NK-92 (cell line): ENCODE data around the gene MAT1A.
"Not testable (repeated sequence)": the region's sequence is repeated elsewhere in the genome, so short reads cannot be mapped to it uniquely, and the experiment has no call there.

ENCODE experiments used
- DNase-seq: peaks from one replicate; lab custom pipeline; 2025; ENCODE audit not compliant: unreplicated experiment; lab: John Stamatoyannopoulos, UW

The MAT1A gene

GRCh38 chr10:80289451-80290287 is at the start of gene MAT1A:
Gene MAT1A, minus strand, starts transcription at chr10:80289658. Its CDS starts 235 bp downstream, at chr10:80289423.
- no peak for DNase-seq

- DNase-seq = no peak
Measured at GRCh38 chr10:80333983-80334382, 44.5 kb upstream of the MAT1A start.

DNA sequence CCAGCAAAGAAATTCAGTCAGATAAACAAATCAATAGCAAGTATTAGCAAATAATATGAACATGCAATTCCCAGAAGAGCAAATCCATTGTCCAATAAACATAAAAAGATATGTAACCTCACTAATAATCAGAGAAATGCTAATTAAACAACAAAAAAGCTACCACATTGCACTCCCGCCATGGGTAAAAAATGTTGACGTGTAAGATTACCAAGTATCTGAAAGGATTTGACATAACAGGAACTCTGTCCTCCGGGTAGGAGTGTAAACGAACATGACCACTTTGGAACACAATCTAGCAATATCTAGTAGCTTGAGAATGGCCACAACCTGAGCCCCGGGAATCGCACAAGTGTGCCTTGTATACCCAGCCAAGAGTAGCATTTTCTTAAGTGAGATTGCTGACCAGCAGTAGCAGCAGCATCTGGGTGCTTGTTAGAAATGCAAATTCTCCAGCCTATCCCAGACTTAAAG is 35.5 kb upstream of the MAT1A start:
- no peak for DNase-seq

GRCh38 chr10:80324086-80324485 is 34.6 kb upstream of the MAT1A start:
- no peak for DNase-seq

GRCh38 chr10:80323311-80323710 is 33.9 kb upstream of the MAT1A start:
- no peak for DNase-seq

GRCh38 chr10:80322711-80323110 is 33.3 kb upstream of the MAT1A start:
- no peak for DNase-seq

GRCh38 chr10:80322158-80322557 is 32.7 kb upstream of the MAT1A start:
- DNase-seq = no peak

- no peak for DNase-seq
Measured at GRCh38 chr10:80321183-80321582, 31.7 kb upstream of the MAT1A start.

DNA sequence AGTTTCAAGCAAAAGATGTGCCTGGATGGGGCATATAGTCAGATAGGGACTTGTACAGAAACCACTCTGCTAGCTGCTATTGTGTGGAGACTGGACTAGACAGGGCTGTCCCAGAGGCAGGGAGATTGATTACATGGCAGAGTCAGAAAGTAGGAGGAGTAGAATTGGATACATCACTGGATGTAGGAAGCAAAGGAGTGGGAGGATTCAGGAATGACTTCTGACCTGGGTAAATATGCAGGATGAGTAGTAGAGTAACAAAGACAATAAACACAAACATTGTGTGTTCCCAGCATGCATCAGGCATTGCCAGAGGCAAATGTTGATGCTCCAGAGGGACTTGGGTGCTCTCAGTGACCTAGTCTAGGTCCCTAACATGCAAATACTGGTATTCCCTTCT is 30.9 kb upstream of the MAT1A start:
- no peak for DNase-seq

GRCh38 chr10:80319725-80320290 is 30.4 kb upstream of the MAT1A start:
- DNase-seq = no peak

DNA sequence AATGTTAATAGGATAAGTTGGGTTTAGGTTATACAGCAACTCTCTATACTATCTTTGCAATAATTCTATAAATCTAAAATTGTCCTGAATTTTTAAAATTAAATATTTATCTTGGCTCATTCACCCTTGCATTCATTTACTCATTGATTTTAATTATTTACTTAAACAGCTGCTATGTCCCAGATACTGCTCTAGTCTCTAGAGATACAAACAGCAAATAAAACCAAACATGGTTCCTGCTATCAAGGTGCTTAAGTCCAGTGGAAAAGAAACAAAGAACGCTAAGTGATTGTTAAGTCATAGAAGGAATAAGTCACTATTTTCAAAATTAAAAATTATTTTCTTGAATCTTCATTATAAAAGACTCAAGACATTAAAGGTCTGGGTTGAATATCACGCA is 29.9 kb upstream of the MAT1A start:
- DNase-seq = no peak

GRCh38 chr10:80318742-80319141 is 29.3 kb upstream of the MAT1A start:
- DNase-seq = no peak

DNA sequence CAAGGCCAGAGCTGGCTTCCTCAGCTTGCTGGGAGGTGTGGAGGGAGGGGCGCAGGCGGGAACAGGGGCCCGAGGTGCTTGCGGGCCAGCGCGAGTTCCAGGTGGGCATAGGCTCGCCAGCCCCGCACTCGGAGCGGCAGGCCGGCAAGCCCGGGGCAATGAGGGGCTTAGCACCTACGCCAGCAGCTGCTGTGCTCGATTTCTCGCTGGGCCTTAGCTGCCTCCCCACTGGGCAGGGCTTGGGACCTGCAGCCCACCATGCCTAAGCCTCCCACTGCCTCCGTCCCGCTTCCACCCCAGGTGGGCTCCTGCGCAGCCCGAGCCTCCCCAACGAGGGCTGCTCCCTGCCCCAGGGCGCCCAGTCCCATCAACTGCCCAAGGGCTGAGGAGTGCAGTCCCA is 25.9 kb upstream of the MAT1A start:
- no peak for DNase-seq

DNA sequence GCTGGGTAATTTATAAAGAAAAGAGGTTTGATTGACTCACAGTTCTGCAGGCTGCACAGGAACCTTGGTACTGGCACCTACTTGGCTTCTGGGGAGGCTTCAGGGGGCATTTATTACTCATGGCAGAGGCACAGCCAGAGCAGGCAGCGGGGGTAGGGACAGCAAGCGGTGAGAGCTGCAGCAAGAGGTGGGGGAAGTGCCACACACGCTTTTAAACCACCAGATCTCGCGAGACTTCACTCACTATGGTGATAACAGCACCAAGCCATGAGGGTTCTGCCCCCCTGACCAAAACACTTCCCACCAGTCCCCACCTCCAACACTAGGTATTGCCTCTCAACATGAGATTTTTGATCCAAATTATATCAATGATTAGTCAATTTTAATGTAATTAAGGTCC is 24.1 kb upstream of the MAT1A start:
- DNase-seq = no peak

DNA sequence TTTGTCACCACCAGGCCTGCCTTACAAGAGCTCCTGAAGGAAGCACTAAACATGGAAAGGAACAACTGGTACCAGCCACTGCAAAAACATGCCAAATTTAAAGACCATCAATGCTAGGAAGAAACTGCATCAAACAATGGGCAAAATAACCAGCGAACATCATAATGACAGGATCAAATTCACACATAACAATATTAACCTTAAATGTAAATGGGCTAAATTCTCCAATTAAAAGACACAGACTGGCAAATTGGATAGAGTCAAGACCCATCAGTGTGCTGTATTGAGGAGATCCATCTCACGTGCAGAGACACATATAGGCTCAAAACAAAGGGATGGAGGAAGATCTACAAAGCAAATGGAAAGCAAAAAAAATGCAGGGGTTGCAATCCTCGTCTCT is 16.5 kb upstream of the MAT1A start:
- DNase-seq = not testable (repeated sequence)

- DNase-seq = no peak
Measured at GRCh38 chr10:80296942-80297341, 7.5 kb upstream of the MAT1A start.

DNA sequence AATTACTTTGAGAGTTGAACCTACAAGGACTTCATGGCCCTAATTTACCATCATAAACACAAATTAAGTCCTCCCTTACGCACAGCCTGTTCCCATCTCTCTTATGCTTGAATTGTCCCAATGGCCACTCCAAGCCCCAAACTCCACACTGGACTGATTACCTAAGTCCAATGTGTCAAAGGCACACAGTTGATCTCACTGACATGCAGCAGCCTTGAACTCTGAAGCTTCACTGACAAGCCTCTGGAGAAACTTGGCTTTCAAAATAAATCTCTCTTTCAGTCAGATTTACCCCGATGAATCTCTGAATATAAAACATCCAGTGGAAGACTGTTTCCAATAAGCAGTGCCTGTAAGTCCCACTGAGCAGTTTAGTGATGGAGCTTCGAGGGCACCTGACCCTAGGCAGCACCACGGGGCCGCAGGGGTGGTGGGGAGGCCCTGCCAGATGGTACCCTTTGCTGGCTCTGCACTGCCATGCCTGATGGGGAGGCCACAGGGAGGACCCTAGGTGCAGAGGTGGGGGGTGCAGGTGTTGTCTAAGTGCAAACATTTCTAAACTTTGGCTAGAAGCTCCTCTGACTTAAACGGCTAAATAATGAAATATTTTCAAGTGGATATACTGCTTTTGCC is 3.3 kb upstream of the MAT1A start:
- no peak for DNase-seq

- DNase-seq = no peak
Measured at GRCh38 chr10:80290474-80291220, 1.2 kb upstream of the MAT1A start.

GRCh38 chr10:80288849-80289248 is 609 bp downstream of the MAT1A start:
- no peak for DNase-seq

DNA sequence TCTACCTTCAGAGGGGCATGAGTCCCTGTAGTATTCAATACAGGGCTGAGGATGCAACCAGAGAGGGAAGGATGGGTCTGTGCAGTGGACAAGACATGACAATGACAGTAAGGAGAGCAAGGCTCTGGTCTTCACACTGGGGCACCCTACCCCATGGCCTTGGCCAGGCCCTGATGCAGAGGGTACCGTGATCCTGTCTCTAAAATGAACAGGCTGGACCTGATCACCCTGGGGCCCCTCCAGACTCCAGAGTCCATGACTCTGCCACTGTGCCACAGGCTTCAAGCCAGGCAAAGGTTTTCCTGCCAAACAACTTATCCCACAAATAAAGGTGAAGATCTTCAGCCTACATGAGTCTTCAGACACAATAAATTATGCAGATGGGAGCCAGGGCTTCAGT is 4.9 kb downstream of the MAT1A start:
- no peak for DNase-seq

GRCh38 chr10:80283536-80284199 is 5.8 kb downstream of the MAT1A start:
- no peak for DNase-seq
